Nasal cavity respiratory epithelium epithelial cell of viscerocranial mucosa (primary cell): ENCODE results near the gene LNPK. TPM values are rescaled to one million over a fixed set of nuclear protein-coding genes. Genes with fewer than 3 reads are reported as not detected.

Source experiments
- total RNA-seq: library from RNA; depleted of rRNA; stranded (reverse); fragments of >200 nt; gene quantifications from 2 replicates; pipeline ENCODE4 v1.2.3, GENCODE V29; 2014

The LNPK gene, protein sequence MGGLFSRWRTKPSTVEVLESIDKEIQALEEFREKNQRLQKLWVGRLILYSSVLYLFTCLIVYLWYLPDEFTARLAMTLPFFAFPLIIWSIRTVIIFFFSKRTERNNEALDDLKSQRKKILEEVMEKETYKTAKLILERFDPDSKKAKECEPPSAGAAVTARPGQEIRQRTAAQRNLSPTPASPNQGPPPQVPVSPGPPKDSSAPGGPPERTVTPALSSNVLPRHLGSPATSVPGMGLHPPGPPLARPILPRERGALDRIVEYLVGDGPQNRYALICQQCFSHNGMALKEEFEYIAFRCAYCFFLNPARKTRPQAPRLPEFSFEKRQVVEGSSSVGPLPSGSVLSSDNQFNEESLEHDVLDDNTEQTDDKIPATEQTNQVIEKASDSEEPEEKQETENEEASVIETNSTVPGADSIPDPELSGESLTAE
- total RNA-seq, result 17.4 and 35.1 TPM in 2 replicates

DNA sequence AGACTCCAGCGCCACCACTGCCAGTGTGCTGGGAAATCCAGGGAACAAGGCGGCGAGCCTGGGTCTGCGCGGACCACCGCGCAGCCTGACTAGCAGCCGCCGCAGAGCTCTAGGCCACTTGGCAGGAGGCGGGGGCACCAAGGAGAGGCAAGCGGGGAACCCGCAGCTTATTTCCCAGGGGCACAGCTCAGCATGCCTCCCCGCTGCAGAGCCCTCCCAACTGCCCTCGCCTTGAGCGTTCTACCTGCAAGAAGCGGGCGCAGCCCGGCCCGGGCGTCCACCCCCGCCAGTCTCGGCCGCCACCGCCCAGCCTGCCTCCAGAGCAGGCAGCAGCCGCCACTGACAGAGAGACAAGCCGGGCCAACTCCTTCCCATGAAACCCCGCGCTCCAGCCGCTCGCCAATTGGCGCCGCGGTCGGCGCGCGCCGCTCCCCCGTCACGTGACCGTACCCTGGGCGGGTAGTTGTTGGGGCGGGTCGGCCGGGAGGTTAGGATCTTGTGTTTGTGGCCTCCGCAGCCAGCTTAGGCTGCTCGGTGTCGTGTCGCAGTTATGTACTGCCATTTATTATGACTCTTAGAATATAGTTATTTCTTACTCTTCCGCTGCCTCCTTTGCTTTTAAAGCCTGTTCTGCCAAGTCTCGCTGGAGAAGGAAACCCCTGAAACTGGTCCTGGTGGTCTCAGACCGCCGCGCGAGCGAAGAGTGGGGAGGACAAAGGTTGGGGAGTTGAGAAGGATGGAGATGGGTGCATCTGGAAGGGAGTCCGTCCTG is at the start of gene LNPK:
Gene LNPK, minus strand, starts transcription at position 352 of the 772 bp plus-strand sequence. CDS start 6,683 bp downstream, outside the sequence.

Other genes with a start within 250 kb of the LNPK start
- not detected in 2 replicates for gene EVX2, start 81.7 kb upstream of the LNPK start, total RNA-seq
- gene HOXD13, start 90.5 kb upstream of the LNPK start, total RNA-seq, result not detected in 2 replicates
- gene HOXD12, start 97.5 kb upstream of the LNPK start, total RNA-seq, result not detected in 2 replicates
- not detected in 2 replicates for gene HOXD11, start 105.0 kb upstream of the LNPK start, total RNA-seq
- not detected in 2 replicates for gene HOXD10, start 114.5 kb upstream of the LNPK start, total RNA-seq
- gene HOXD9, start 120.5 kb upstream of the LNPK start, total RNA-seq, result not detected in 2 replicates
- gene HOXD8, start 127.4 kb upstream of the LNPK start, total RNA-seq, result not detected in 2 replicates
- gene HOXD4, start 149.3 kb upstream of the LNPK start, total RNA-seq, result not detected in 2 replicates
- gene HOXD3, start 155.0 kb upstream of the LNPK start, total RNA-seq, result not detected in 2 replicates
- not detected in 2 replicates for gene HOXD1, start 186.4 kb upstream of the LNPK start, total RNA-seq